ENCODE measurements around the gene CCR7. TPM values are rescaled to one million over a fixed set of nuclear protein-coding genes. Genes with fewer than 3 reads are reported as not detected.

The CCR7 gene
- total RNA-seq, 1 experiment from 2014 or later, result not detected

DNA sequence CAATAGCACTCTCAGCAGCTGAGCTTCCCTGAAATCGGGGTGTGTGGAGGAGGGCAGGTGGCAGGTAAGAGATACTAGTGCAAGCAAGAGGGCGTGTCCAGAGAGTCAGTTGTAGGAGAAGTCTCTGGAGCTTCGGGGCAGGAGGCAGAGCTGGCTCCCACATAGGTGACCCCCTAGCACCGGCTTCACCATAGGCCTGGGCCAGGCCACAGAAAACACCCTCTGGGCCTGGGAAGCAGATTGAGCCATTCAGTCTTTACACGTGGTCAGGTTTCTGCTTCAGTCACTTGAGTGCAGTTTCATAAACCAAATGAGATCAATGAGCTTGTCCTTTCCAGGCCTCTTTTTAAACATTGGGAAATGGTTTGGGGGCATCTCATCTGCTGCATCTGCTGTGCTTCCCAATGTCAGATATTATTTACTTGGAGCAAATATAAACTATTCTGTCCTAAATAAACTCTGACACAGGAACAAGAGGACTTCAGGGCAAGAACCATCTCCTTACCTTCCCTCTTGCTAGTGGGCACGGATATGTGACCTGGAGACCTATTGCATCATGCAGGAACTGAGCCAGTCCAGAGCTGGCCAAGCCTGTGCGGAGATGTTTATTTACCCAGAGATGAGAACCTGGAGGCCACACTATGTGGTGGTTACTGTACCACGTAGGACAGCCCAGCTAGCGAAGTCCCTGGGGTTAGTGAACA is 16.1 kb downstream of the CCR7 start:
- no peaks in the 10 kb centered on the region for H3K27me3 ChIP-seq (replicated peaks; ENCODE audit: control insufficient read depth, insufficient read depth, low read length)
- H3K9me3 ChIP-seq, result no peaks in the 10 kb centered on the region
- H3K36me3 ChIP-seq (ENCODE audit: control insufficient read depth, insufficient read depth, low read length), result no peaks in the 10 kb centered on the region
- H3K4me3 ChIP-seq (ENCODE audit: low read depth, low read length), result no peak overlapping the region
- H3K4me1 Mint-ChIP-seq (ENCODE audit: low read depth, unreplicated experiment), result peaks cover 36% of the 10 kb centered on the region
- H3K4me1 ChIP-seq, result peaks cover 48% of the 10 kb centered on the region
- ChIA-PET CTCF (interaction anchor here (0.6 to 2.6 kb wide), 6 partner anchors 11 to 305 kb away, joined by 3 to 20 read pairs (median 6); no protein-coding TSS in a partner anchor), POLR2A (interaction anchor here (1.2 kb wide), 1 partner anchor 11 kb away, joined by 3 read pairs; no protein-coding TSS in a partner anchor)
- H3K9me3 Mint-ChIP-seq (ENCODE audit: unreplicated experiment), result no peaks in the 10 kb centered on the region
- DNase-seq, result peak in 1 of 2 experiments; percentile 33
- H3K27me3 Mint-ChIP-seq (ENCODE audit: insufficient read depth, unreplicated experiment), result no peaks in the 10 kb centered on the region
- BruUV-seq (replicated peaks), result no TSS peak
- intact Hi-C loops (cut with micrococcal nuclease; ENCODE audit: unreplicated experiment), result no loop called here
- H3K4me3 Mint-ChIP-seq (ENCODE audit: unreplicated experiment), result no peak overlapping the region
- peaks cover 6% of the 10 kb centered on the region for H3K36me3 Mint-ChIP-seq (ENCODE audit: insufficient read depth, unreplicated experiment)
- TF ChIP-seq, protein P1, sequence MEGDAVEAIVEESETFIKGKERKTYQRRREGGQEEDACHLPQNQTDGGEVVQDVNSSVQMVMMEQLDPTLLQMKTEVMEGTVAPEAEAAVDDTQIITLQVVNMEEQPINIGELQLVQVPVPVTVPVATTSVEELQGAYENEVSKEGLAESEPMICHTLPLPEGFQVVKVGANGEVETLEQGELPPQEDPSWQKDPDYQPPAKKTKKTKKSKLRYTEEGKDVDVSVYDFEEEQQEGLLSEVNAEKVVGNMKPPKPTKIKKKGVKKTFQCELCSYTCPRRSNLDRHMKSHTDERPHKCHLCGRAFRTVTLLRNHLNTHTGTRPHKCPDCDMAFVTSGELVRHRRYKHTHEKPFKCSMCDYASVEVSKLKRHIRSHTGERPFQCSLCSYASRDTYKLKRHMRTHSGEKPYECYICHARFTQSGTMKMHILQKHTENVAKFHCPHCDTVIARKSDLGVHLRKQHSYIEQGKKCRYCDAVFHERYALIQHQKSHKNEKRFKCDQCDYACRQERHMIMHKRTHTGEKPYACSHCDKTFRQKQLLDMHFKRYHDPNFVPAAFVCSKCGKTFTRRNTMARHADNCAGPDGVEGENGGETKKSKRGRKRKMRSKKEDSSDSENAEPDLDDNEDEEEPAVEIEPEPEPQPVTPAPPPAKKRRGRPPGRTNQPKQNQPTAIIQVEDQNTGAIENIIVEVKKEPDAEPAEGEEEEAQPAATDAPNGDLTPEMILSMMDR (IDR thresholded peaks at IDR 0.05; ENCODE audit: insufficient read depth in 1 of 2, low read depth in 1 of 2, low read length in 1 of 2, severe bottlenecking in 1 of 2, unreplicated experiment in 1 of 2), result no peak
- peak overlapping the region; percentile 81 for H3K27ac Mint-ChIP-seq (ENCODE audit: unreplicated experiment)

DNA sequence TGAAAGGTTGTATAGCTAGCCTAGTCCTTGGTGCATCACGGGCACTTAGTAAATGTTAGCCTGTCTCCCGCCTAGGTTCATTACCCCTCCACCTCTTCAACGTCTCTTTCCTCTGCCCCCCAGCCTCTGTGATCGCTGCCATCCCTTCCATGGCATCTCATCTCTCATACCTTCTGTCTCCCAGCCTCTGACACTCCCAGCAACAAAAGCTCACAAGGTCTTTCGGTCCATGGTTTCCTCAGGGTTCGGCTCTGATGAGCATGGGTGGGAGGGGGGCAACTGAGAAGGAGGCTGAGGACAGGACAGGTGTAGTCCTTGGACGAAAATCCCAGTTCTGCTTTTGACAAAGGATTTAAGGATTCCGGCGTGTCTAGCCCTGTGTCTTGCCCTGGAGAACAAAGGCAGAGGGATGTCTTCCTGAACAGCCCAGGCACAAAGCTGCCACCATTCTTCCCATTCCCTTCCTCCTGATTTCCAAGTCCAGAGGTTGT is 16.7 kb downstream of the CCR7 start:
- Mint-ChIP-seq H3K27ac (ENCODE audit: unreplicated experiment) (peak overlapping the region; percentile 81), H3K27me3 (ENCODE audit: insufficient read depth, unreplicated experiment) (no peaks in the 10 kb centered on the region), H3K36me3 (ENCODE audit: insufficient read depth, unreplicated experiment) (peaks cover 6% of the 10 kb centered on the region), H3K4me1 (ENCODE audit: low read depth, unreplicated experiment) (peaks cover 36% of the 10 kb centered on the region), H3K9me3 (ENCODE audit: unreplicated experiment) (no peaks in the 10 kb centered on the region), H3K4me3 (ENCODE audit: unreplicated experiment) (no peak overlapping the region)
- ChIA-PET CTCF (interaction anchor here (0.6 to 2.6 kb wide), 6 partner anchors 12 to 304 kb away, joined by 3 to 20 read pairs (median 6); no protein-coding TSS in a partner anchor), POLR2A (interaction anchor here (1.2 kb wide), 1 partner anchor 12 kb away, joined by 3 read pairs; no protein-coding TSS in a partner anchor)
- H3K9me3 ChIP-seq, result no peaks in the 10 kb centered on the region
- no TSS peak for BruUV-seq (replicated peaks)
- intact Hi-C loops (cut with micrococcal nuclease; ENCODE audit: unreplicated experiment), result no loop called here
- TF ChIP-seq, protein P1 (IDR thresholded peaks at IDR 0.05; ENCODE audit: insufficient read depth in 1 of 2, low read depth in 1 of 2, low read length in 1 of 2, severe bottlenecking in 1 of 2, unreplicated experiment in 1 of 2), result no peak
- H3K4me3 ChIP-seq (ENCODE audit: low read depth, low read length), result no peak overlapping the region
- H3K4me1 ChIP-seq, result peaks cover 44% of the 10 kb centered on the region
- no peak for DNase-seq
- no peaks in the 10 kb centered on the region for H3K27me3 ChIP-seq (replicated peaks; ENCODE audit: control insufficient read depth, insufficient read depth, low read length)
- H3K36me3 ChIP-seq (ENCODE audit: control insufficient read depth, insufficient read depth, low read length), result no peaks in the 10 kb centered on the region

DNA sequence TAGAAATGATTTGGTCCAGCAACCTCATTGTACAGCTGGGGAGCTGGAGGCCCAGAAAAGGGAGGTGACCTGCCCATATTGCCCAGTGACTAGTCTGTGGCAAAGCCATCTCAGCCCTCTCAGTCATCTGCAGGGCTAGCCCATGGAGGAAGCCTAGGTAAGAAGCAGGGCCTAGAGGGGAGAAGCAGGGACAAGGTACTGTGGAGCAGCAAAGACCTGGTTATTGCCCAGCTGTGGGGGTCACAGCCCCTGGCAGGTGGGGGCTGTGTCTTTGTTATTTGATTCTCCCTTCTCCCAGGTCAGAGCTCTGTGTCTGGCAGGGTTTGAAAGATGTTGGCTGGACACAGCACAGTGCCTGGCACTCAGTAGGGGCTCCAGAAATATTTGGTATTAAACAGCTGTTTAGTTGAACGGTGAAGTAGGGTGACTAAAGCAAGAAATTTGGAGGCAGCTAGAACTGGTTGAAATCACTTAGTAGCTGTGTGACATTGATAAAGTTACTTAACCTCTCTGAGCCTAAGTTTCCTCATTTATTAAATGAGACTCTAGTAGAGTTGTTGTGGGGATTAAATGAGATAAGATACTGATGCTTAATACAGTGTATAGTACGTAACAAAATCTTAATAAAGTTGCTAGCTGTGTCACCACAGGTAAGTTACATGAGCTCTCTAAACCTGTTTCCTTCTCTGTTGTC is 17.3 kb downstream of the CCR7 start:
- intact Hi-C loops (cut with micrococcal nuclease; ENCODE audit: unreplicated experiment), result no loop called here
- Mint-ChIP-seq H3K36me3 (ENCODE audit: insufficient read depth, unreplicated experiment) (peaks cover 6% of the 10 kb centered on the region), H3K27ac (ENCODE audit: unreplicated experiment) (no peak overlapping the region), H3K9me3 (ENCODE audit: unreplicated experiment) (no peaks in the 10 kb centered on the region), H3K4me1 (ENCODE audit: low read depth, unreplicated experiment) (peaks cover 36% of the 10 kb centered on the region), H3K4me3 (ENCODE audit: unreplicated experiment) (no peak overlapping the region), H3K27me3 (ENCODE audit: insufficient read depth, unreplicated experiment) (no peaks in the 10 kb centered on the region)
- no peaks in the 10 kb centered on the region for H3K27me3 ChIP-seq (replicated peaks; ENCODE audit: control insufficient read depth, insufficient read depth, low read length)
- H3K9me3 ChIP-seq, result no peaks in the 10 kb centered on the region
- POLR2A ChIA-PET, result no interaction called here
- CTCF ChIA-PET, result interaction anchor here (0.7 to 2.6 kb wide), 3 partner anchors 12 to 303 kb away, joined by 4 to 20 read pairs (median 5); no protein-coding TSS in a partner anchor
- DNase-seq, result no peak
- H3K36me3 ChIP-seq (ENCODE audit: control insufficient read depth, insufficient read depth, low read length), result no peaks in the 10 kb centered on the region
- TF ChIP-seq, protein P1 (IDR thresholded peaks at IDR 0.05; ENCODE audit: insufficient read depth in 1 of 2, low read depth in 1 of 2, low read length in 1 of 2, severe bottlenecking in 1 of 2, unreplicated experiment in 1 of 2), result no peak
- peaks cover 44% of the 10 kb centered on the region for H3K4me1 ChIP-seq
- H3K4me3 ChIP-seq (ENCODE audit: low read depth, low read length), result no peak overlapping the region
- no TSS peak for BruUV-seq (replicated peaks)
